Measurements from ENCODE around the gene ZSWIM4.

ZSWIM4 gene

GRCh38 chr19:13856497-13856896, 61.3 kb downstream of the ZSWIM4 start:
- no peak for TF ChIP-seq CTCF (conservative IDR thresholded peaks at IDR 0.05)
- no peak overlapping the region for H3K27ac ChIP-seq

GRCh38 chr19:13859361-13859880, 64.2 kb downstream of the ZSWIM4 start:
- no peak overlapping the region for H3K27ac ChIP-seq

DNA sequence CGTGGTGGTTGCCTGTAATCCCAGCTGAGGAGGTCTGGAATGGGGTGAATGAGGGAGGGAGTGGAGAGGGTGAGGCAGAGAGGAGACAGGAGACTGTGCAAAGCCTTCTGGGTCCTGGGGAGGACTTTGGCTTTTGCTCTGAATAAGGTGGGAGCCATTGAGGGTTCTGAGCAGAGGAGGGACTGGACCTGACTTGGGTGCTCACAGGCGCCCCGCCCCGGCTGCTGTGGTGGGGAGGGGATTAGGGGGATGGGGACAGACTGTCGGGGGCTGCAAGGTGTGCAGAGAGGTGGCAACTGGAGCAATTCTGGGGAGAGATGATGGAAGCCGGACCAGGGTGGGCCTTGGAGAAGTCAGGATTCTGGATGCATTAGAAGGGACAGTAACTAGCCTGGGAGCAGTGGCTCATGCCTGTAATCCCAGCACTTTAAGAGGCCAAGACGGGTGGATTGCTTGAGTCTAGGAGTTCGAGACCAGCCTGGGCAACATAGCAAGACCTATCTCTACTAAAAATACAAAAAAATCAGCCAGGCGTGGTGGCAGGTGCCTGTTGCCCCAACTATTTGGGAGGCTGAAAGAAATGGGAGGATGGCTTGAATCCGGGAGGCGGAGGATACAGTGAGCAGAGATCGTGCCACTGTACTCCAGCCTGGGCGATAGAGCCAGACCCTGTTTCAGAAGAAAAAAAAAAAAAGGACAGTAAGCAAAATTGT, 65.6 kb downstream of the ZSWIM4 start:
- no peak for TF ChIP-seq CTCF (conservative IDR thresholded peaks at IDR 0.05)
- no peak overlapping the region for H3K27ac ChIP-seq

More at GRCh38 chr19:13859361-13859880, 64.2 kb downstream of the ZSWIM4 start:
- TF ChIP-seq CTCF (conservative IDR thresholded peaks at IDR 0.05): no peak

- no peak for TF ChIP-seq CTCF (conservative IDR thresholded peaks at IDR 0.05)
- no peak overlapping the region for H3K27ac ChIP-seq
Measured at GRCh38 chr19:13861392-13861713, 66.1 kb downstream of the ZSWIM4 start.

DNA sequence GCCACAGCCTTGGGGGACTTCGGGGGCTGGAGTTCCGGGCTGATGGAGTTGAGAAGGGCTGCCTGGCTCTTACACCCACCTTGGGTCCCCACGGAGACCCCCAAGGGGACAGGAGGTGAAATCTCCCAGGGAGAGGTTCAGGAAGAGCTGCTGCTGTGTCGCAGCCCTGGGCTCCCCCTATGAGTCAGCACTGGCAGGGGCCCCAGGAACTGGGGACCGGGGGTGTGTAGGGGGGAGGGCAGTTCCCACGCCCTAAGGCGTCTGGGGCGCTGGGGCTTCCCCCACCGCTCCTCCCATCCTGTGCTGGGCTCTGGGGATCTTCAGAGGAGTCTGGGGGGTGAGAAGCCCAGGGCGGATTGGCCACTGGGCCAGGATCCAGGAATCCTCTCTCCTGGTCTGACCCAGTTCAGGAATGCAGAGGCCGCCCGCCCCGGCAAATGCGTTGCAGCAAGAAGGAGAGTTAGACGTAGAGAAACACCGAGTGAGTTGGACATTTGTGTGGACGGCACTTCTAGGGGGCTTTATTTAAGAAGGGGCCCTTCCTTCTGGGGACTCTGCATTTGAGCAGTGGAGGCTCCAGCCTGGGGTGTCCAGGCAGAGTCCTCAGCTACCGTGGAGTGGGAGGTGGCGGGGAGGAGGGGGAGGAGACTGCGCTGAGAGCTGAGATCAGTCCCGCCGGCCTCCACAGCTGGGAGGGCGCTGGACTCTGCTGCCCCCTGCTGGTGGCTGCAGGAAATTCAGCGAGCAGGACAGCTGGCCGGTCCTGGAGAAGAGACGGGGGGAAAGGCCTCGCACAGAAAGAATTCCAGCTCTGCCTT, 66.7 kb downstream of the ZSWIM4 start:
- no peak overlapping the region; the same call in 1 of the 2 replicates for H3K27ac ChIP-seq
- TF ChIP-seq CTCF (conservative IDR thresholded peaks at IDR 0.05): peak; percentile 98

DNA sequence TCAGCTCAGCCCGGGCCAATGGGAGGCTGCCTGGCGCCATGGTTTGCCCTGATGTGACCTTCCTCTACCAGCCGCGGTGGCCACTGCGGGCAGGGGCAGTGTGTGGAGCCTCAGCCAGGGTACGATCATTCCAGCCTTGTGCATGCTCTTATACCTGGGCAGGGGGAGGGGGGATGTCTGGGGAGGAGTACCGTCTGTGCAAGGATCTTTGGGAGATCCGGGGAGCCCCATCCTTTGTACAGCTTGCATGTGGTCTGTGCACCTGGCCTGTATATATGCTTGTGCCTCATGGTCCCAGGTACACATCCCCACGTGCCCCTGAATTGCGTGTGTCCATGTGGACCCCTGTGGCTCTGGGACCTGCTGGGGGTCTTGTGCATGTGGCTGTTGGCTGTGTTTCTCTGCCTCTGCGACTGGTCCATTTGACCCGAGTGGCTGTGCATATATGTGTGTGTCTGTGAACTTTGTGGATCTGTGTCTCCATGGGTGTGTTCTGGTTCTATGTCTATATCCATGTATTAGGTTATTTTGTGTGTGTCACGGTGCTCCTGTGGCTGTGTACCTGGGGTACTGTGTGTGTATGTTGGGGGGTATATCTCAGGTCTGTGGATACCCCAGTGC, 68.9 kb downstream of the ZSWIM4 start:
- no peak for TF ChIP-seq CTCF (conservative IDR thresholded peaks at IDR 0.05)
- H3K27ac ChIP-seq: no peak overlapping the region

All from VCaP (cell line).